HG02981 (cell line): ENCODE results near the gene TANGO2.
A peak's percentile ranks its signal among the peaks of the same experiment; 100 is the strongest.

Experiments used
- ATAC-seq: cut with Tn5 transposase; IDR thresholded peaks from one replicate; pipeline ENCODE4 v1.9.1; 2021; ENCODE audit warnings: mild to moderate bottlenecking, moderate library complexity; ENCODE audit not compliant: unreplicated experiment

Gene TANGO2, protein sequence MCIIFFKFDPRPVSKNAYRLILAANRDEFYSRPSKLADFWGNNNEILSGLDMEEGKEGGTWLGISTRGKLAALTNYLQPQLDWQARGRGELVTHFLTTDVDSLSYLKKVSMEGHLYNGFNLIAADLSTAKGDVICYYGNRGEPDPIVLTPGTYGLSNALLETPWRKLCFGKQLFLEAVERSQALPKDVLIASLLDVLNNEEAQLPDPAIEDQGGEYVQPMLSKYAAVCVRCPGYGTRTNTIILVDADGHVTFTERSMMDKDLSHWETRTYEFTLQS

GRCh38 chr22:20020533-20021195, at the start of gene TANGO2:
Gene TANGO2 (plus strand): TSS chr22:20021110. CDS start chr22:20036799, 15,689 bp downstream.
- peak; percentile 77 for ATAC-seq

DNA sequence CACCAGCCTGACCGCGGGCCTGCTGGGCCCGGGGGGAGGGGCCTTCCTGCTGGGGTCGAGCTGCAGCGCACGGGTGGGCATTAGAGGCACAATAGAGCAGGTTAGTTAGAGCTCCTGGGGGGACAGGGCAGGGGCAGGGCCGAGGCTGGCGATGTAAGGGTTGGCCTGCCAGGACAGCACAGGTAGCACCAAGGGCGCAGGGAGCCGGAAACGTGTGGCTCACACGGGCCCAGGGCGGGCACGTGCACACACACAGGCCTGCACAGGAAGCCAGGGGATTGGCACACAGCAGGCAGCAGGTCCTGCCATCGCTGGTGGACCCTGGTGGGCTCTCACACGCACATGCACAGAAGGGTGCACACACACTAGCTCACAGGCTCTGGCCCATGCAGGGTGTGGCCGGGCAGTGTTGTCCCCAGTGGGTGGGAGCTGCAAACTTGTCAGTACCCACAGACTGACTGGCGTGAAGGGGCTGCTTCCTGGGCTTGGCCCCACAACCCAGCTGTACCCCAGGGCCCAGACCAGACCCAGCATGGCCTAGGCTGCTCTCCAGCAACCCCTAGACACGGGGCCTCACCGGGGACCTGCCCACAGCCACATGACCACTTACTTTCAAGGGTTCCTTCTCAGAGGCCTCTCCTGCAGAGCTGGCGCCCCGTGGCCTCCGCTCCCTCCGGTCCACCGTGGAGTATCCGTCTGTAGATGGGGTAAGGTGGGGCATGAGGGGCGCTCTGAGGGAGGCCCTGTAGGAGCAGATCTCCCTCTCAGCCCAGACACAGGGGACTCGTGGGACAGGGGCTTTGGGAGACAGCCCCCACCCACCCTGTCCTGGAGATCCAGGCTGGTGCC, 49.4 kb upstream of the TANGO2 start:
- no peak for ATAC-seq

DNA sequence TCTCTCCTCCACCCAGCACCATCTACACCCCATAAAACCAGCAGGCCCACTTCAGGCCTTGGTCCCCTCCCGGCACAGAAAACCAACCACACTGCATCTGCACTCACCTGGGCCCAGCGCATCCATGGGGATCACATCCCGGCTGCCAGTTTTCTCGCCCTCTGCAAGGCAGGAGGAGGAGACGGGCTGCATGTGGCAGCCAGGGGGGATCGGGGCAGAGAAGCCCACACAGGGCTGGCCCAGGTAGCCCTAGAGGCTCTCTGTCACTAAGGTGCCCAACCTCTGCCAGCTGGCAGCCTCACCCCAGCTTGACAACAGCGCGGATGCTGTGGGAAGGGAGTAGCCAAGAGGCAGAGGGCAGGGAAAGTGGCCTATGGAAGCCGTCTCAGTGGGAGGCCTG, 48.7 kb upstream of the TANGO2 start:
- no peak for ATAC-seq

- no peak for ATAC-seq
These were observed 48.0 kb upstream of the TANGO2 start for GRCh38 chr22:19972652-19973550.

- no peak for ATAC-seq
These were observed 47.2 kb upstream of the TANGO2 start for GRCh38 chr22:19973551-19974267.

GRCh38 chr22:19974268-19974861, 46.5 kb upstream of the TANGO2 start:
- no peak for ATAC-seq

DNA sequence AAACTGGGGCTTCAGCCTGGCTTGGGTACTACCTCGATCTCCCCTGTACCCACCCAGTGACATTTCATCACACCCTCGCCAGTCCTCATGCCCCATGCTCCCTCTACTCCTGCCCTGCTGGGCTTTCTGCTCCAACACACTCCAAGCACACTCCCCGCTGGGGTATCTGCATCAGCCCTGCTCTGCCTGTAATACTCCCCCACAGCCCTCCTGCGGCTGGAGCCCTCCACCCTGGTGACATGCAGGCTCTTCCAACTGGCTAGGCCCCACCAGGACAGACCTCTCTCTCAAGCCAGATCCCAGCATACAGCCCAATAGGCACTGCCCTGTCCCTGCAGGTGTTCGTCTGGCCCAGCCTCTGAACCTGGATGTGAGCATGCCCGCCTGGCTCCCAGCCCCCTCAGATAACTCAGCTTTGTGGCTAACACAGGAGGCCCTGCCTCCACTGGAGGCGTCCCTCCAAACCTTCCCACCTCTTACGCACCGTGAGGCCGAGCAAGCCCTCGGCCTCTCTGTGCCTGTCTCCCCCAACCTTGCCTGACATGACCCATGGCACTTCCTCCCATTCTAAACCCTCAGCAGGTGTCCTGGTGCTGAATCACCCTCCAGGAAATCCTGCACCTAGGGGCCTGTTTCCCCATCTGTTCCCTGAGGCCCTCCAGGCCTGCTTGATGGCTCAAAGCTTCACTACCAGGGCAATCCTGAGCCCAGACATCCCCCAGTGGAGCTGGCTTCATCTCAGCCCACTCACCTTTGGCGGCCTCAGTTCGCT, 45.8 kb upstream of the TANGO2 start:
- ATAC-seq, result no peak

GRCh38 chr22:19975707-19976035, 45.2 kb upstream of the TANGO2 start:
- ATAC-seq, result no peak

DNA sequence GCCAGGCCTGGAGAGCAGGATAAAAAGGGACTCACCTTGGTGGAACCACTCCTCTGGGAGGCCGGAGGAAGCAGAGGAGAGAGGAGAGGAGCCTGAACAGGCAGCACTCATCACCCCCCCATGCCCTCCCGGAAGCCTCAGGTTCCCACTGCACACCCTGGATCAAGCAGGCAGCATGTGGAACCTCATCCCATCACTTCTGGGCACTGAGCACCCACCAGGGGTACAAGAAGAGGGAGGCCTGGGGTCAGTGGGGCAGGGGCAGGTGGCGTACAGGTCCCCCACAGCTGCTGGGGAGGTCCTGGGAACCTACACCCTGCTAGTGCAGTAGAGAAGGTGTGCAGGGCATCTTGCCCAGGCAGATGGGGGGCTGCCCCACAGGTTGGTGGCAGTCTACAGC, 44.2 kb upstream of the TANGO2 start:
- no peak for ATAC-seq

GRCh38 chr22:19977296-19978243, 43.3 kb upstream of the TANGO2 start:
- ATAC-seq, result no peak

DNA sequence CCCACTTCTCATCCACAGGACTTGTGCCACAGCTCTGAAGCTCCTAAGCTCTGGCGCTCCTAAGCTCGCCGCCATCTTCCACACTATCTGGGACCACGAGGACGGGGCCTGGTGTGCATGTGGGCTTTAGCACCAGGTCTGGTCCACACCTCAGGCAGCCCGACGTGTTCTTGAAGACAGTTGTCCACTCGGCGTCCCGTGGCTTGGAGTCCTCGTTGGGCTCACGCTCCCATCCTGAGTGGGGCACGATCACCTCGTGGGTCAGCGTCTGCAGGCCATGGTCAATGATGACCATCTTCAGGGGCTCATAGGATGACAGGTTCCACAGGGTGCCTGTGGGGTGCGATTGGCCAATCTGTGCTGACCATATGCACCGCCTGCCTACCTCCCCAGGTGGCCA, 42.2 kb upstream of the TANGO2 start:
- ATAC-seq, result no peak

- no peak for ATAC-seq
These were observed 41.0 kb upstream of the TANGO2 start for GRCh38 chr22:19979712-19980493.

GRCh38 chr22:19980766-19981165, 40.1 kb upstream of the TANGO2 start:
- ATAC-seq, result no peak

DNA sequence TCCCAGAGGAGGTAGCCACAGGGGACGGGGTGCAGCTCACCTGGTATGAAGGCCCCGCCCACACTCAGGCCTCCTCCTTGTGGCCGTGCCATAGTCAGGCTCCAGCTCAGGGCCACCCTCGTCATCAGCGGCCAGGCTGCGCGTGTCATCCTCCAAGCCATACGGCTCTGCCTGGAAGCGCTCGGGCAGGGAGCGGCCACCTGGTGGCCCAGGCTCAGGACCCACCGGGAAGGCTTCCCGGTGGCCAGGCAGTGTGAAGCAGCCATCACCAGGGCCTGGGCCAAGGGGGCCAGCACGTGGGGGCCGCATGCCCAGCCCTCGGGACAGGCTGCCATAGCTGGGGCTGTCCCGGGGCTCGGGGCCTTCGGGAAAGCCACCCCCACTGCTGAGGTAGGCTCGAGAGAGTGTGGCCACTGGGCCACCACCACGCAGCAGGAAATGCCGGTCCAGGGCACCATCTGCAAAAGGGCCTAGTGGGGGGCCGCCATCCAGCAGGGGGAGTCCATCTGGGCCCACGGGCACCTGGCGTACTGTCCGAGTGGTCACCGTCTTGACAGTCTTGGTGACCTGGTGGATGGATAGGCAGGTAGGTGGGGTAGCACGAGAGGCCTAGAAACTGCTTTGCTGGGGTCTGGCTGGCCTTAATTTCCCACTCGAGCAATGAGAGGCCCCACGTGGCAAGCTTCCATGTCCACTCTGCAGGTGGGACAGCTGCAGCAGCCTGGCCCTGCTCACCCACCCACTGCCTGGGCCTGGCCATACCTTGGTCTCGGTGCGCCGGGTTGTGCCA, 39.5 kb upstream of the TANGO2 start:
- no peak for ATAC-seq

GRCh38 chr22:19981961-19982920, 38.7 kb upstream of the TANGO2 start:
- no peak for ATAC-seq
